ENCODE results near the gene DCAF5.
"Not testable (repeated sequence)": the region's sequence is repeated elsewhere in the genome, so short reads cannot be mapped to it uniquely, and the experiment has no call there.

DCAF5 gene

GRCh38 chr14:69093631-69094421, 59.1 kb downstream of the DCAF5 start:
- no peaks in the 10 kb centered on the region for H3K9me3 Mint-ChIP-seq
- ATAC-seq, result no peak
- H3K4me3 Mint-ChIP-seq, result no peak overlapping the region
- H3K27me3 Mint-ChIP-seq, result no peaks in the 10 kb centered on the region
- H3K27ac Mint-ChIP-seq, result peak overlapping the region; percentile 37
- peaks cover 7% of the 10 kb centered on the region for H3K4me1 Mint-ChIP-seq
- H3K36me3 Mint-ChIP-seq, result peaks cover 19% of the 10 kb centered on the region

DNA sequence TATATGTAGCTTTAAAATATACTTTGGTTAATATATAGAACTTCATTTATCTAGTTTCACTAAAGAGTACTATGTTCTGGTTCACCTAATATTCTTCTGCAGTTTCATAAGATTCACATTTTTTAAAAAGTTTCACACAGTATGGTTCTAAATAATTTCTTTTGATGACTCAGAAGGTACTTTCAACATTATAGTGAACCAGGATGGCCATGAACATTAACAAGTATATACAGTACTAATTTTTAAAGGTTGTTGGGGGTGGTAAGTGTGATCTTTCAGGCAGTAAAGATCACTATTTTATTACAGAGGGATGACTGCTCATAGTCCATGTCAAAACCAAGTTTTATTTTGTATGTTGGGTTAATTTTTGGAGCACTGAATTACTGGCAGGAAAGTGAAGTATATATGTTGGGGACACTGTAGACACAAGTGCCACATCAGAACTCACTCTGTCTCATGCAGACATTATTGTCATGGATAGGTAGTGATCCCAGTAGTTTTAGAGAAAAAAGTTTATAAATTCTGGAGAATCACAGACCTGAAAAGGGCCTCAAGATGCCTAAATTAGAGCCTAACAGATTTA, 60.0 kb downstream of the DCAF5 start:
- H3K36me3 Mint-ChIP-seq, result peaks cover 15% of the 10 kb centered on the region
- H3K4me1 Mint-ChIP-seq, result peaks cover 7% of the 10 kb centered on the region
- no peaks in the 10 kb centered on the region for H3K9me3 Mint-ChIP-seq
- no peaks in the 10 kb centered on the region for H3K27me3 Mint-ChIP-seq
- no peak for ATAC-seq
- H3K4me3 Mint-ChIP-seq, result no peak overlapping the region
- H3K27ac Mint-ChIP-seq, result peak overlapping the region; percentile 37

- Mint-ChIP-seq H3K36me3 (peaks cover 24% of the 10 kb centered on the region), H3K27ac (no peak overlapping the region), H3K9me3 (no peaks in the 10 kb centered on the region), H3K4me1 (peaks cover 7% of the 10 kb centered on the region), H3K27me3 (no peaks in the 10 kb centered on the region), H3K4me3 (no peak overlapping the region)
- no peak for ATAC-seq
These were observed 61.2 kb downstream of the DCAF5 start for GRCh38 chr14:69091695-69092094.

- no peak overlapping the region for H3K27ac Mint-ChIP-seq
- H3K27me3 Mint-ChIP-seq, result no peaks in the 10 kb centered on the region
- no peaks in the 10 kb centered on the region for H3K9me3 Mint-ChIP-seq
- ATAC-seq, result no peak
- no peak overlapping the region for H3K4me3 Mint-ChIP-seq
- H3K4me1 Mint-ChIP-seq, result peaks cover 7% of the 10 kb centered on the region
- H3K36me3 Mint-ChIP-seq, result peaks cover 31% of the 10 kb centered on the region
These were observed 61.9 kb downstream of the DCAF5 start for GRCh38 chr14:69091006-69091405.

GRCh38 chr14:69090187-69090789, 62.6 kb downstream of the DCAF5 start:
- Mint-ChIP-seq H3K4me3 (no peak overlapping the region), H3K4me1 (peaks cover 7% of the 10 kb centered on the region), H3K36me3 (peaks cover 38% of the 10 kb centered on the region), H3K27me3 (no peaks in the 10 kb centered on the region), H3K9me3 (no peaks in the 10 kb centered on the region), H3K27ac (no peak overlapping the region)
- ATAC-seq, result no peak

GRCh38 chr14:69089046-69089445, 63.9 kb downstream of the DCAF5 start:
- Mint-ChIP-seq H3K4me3 (no peak overlapping the region), H3K27ac (no peak overlapping the region), H3K9me3 (no peaks in the 10 kb centered on the region), H3K4me1 (peaks cover 7% of the 10 kb centered on the region), H3K36me3 (peaks cover 49% of the 10 kb centered on the region), H3K27me3 (no peaks in the 10 kb centered on the region)
- ATAC-seq, result no peak

DNA sequence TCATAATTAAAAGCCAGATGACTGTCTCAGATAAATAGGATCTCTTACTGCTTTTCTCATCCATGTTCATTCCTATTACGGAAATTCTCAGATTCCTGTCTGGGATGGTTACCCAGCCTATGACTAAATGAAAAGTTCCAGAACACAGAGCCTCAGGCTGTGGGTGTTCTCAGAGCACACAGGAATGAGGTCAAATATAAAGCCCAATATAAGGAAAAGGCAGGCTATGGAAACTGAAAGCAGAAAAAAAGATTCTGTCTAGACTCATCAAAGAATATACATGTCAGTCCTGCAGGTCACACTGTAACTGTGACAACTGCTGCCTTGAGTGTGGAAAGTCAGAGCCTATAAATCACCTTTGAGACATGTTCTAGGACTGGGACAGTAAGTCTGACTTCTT, 64.3 kb downstream of the DCAF5 start:
- H3K36me3 Mint-ChIP-seq, result peaks cover 54% of the 10 kb centered on the region
- ATAC-seq, result no peak
- H3K4me3 Mint-ChIP-seq, result no peak overlapping the region
- H3K27ac Mint-ChIP-seq, result no peak overlapping the region
- no peaks in the 10 kb centered on the region for H3K9me3 Mint-ChIP-seq
- no peaks in the 10 kb centered on the region for H3K27me3 Mint-ChIP-seq
- peaks cover 7% of the 10 kb centered on the region for H3K4me1 Mint-ChIP-seq

DNA sequence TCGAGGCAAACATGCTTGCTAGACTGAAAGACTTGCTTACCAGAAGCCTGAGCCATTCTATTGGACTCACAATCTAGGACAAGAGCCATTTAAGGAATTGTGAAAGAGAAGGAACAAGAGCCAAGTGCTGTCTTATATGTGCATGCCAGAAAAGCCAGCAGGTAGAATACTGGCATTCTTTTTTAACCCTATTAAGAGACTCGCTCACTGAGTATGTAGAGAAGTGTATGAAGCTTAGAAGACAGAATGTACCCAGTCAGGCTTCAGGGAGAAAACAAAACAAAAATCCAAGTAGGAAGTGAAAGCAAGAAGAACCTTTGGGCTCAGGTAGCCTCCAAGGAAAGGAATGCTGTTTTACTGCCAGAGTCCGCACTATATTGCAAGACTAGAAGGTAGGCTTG, 65.9 kb downstream of the DCAF5 start:
- Mint-ChIP-seq H3K27ac (no peak overlapping the region), H3K36me3 (peaks cover 54% of the 10 kb centered on the region), H3K9me3 (no peaks in the 10 kb centered on the region), H3K4me1 (no peaks in the 10 kb centered on the region), H3K27me3 (no peaks in the 10 kb centered on the region), H3K4me3 (no peak overlapping the region)
- ATAC-seq, result no peak

DNA sequence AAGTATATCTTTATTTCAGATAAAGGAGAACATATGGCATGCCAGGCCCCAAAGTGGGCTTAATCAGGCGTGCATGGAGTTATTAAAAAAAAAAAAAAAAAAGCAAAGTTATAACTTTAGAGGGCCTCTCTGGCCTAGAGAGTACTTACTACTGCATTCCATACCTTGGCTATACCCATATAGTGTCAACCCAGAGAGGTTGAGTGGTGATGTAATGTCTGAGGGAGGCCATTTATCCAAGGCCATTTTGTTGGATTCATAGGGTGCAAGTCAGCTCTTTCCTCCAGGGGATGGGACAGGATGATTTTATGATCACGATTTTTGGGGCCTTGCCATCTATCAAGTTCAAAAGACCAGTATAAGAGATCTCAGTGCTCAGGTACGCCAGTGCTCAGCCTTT, 66.4 kb downstream of the DCAF5 start:
- Mint-ChIP-seq H3K4me1 (no peaks in the 10 kb centered on the region), H3K27me3 (no peaks in the 10 kb centered on the region), H3K9me3 (no peaks in the 10 kb centered on the region), H3K27ac (no peak overlapping the region), H3K36me3 (peaks cover 55% of the 10 kb centered on the region), H3K4me3 (no peak overlapping the region)
- no peak for ATAC-seq

DNA sequence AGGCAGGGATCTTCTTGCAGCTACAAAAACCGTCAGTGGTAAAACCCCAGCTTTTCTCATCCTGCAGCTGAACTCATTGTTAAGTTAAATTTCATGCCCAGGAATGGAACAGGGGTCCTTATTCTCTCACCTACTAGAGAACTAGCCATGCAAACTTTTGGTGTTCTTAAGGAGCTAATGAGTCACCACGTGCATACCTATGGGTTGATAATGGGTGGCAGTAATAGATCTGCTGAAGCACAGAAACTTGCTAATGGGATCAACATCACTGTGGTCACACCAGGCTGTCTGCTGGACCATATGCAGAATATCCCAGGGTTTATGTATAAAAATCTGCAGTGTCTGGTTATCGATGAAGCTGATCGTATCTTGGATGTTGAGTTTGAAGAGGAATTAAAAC, 68.9 kb downstream of the DCAF5 start:
- Mint-ChIP-seq H3K27ac (no peak overlapping the region), H3K36me3 (peaks cover 67% of the 10 kb centered on the region), H3K27me3 (no peaks in the 10 kb centered on the region), H3K4me3 (no peak overlapping the region), H3K4me1 (no peaks in the 10 kb centered on the region), H3K9me3 (no peaks in the 10 kb centered on the region)
- ATAC-seq, result no peak

DNA sequence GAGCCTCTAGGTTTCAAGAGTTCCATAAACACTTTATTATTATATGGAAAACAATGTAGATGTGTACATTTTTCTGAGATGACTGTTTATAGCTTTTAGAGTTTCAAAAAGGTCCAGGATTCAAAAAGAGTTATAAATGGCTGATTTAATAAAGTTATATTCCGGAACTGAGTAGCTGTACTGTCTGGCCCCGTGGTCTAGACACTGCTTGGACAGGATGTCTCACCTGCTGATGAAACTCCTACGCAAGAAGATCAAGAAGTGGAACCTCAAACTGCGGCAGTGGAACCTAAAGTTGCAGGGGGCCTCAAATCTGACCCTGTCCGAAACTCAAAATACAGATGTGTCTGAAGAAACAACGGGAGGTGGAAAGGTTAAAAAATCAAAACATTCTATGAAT, 69.7 kb downstream of the DCAF5 start:
- H3K36me3 Mint-ChIP-seq, result peaks cover 76% of the 10 kb centered on the region
- no peak overlapping the region for H3K27ac Mint-ChIP-seq
- H3K4me1 Mint-ChIP-seq, result no peaks in the 10 kb centered on the region
- H3K4me3 Mint-ChIP-seq, result no peak overlapping the region
- no peaks in the 10 kb centered on the region for H3K27me3 Mint-ChIP-seq
- no peaks in the 10 kb centered on the region for H3K9me3 Mint-ChIP-seq
- no peak for ATAC-seq

DNA sequence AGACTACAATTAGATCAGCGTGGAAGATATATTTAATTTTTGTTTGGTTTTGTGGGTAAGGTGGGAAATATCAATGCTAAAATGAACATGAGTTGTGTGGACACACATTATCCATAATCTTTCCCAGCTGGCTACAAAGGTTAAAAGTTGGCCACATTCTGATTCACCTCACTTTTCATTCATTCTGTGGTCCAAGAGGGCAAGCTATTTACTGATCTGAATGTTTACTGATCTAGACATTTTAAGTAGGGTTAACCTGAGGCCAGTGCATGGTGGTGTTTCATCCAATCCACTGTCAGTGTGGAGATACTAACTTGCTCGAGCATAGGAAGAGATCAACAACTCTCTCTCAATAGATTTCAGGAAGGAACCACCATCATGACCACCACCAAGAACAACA, 71.6 kb downstream of the DCAF5 start:
- Mint-ChIP-seq H3K27ac (no peak overlapping the region), H3K9me3 (no peaks in the 10 kb centered on the region), H3K4me1 (no peaks in the 10 kb centered on the region), H3K36me3 (peaks cover 64% of the 10 kb centered on the region), H3K4me3 (no peak overlapping the region), H3K27me3 (no peaks in the 10 kb centered on the region)
- no peak for ATAC-seq

GRCh38 chr14:69079747-69080146, 73.2 kb downstream of the DCAF5 start:
- no peak for ATAC-seq
- Mint-ChIP-seq H3K4me3 (no peak overlapping the region), H3K4me1 (no peaks in the 10 kb centered on the region), H3K9me3 (no peaks in the 10 kb centered on the region), H3K27ac (no peak overlapping the region), H3K27me3 (no peaks in the 10 kb centered on the region), H3K36me3 (peaks cover 55% of the 10 kb centered on the region)

- H3K36me3 Mint-ChIP-seq, result peaks cover 55% of the 10 kb centered on the region
- no peak overlapping the region for H3K27ac Mint-ChIP-seq
- H3K4me1 Mint-ChIP-seq, result no peaks in the 10 kb centered on the region
- H3K27me3 Mint-ChIP-seq, result no peaks in the 10 kb centered on the region
- no peak overlapping the region for H3K4me3 Mint-ChIP-seq
- no peaks in the 10 kb centered on the region for H3K9me3 Mint-ChIP-seq
- ATAC-seq, result no peak
These were observed 73.7 kb downstream of the DCAF5 start for GRCh38 chr14:69079188-69079742.

DNA sequence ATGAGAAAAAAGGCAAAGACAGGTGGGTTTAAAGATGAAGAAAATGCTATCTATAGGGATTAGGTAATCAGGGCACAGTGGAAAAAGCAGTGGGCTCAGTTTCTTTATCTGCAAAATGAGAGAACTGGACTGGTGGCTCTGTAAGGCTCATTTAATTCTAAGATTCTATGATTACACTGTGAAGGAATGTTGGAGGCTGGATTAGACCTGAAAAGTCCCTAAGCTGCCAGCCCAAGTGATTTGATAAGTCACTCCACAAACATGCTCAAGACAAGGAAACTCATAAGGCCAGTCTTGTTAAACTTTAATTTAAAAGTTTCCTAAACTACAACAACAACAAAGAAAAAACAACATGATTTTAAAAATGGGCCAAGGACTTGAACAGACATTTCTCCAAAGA, 75.1 kb downstream of the DCAF5 start:
- Mint-ChIP-seq H3K4me3 (no peak overlapping the region), H3K27ac (no peak overlapping the region), H3K4me1 (no peaks in the 10 kb centered on the region), H3K36me3 (peaks cover 55% of the 10 kb centered on the region), H3K9me3 (no peaks in the 10 kb centered on the region), H3K27me3 (no peaks in the 10 kb centered on the region)
- no peak for ATAC-seq

- peaks cover 61% of the 10 kb centered on the region for H3K36me3 Mint-ChIP-seq
- H3K4me1 Mint-ChIP-seq, H3K27ac Mint-ChIP-seq: not testable (repeated sequence)
These were observed 75.7 kb downstream of the DCAF5 start for GRCh38 chr14:69077185-69077584.

More at GRCh38 chr14:69077185-69077584, 75.7 kb downstream of the DCAF5 start:
- ATAC-seq, H3K4me3 Mint-ChIP-seq, H3K27me3 Mint-ChIP-seq, H3K9me3 Mint-ChIP-seq: not testable (repeated sequence)
